NT2/D1 (cell line): ENCODE data around the gene GALNT14.

Source experiments
- DNase-seq: peaks from one replicate; pipeline ENCODE4 v3.0.0-alpha.2; 2011; ENCODE audit warnings: low read depth, low spot score
- H3K27me3 ChIP-seq: 2 replicates; pipeline ENCODE4 v1.6.0; 2011; ENCODE audit warnings: mild to moderate bottlenecking; ENCODE audit not compliant: insufficient read length, insufficient read depth
- H3K36me3 ChIP-seq: 2 replicates; pipeline ENCODE4 v1.6.1; 2011; ENCODE audit warnings: mild to moderate bottlenecking, low read length, mixed read lengths; ENCODE audit not compliant: insufficient read depth, insufficient read length
- H3K4me1 ChIP-seq: 2 replicates; pipeline ENCODE4 v1.5.1; 2011; ENCODE audit not compliant: insufficient read depth, insufficient read length
- H3K4me3 ChIP-seq: 2 replicates; pipeline ENCODE4 v1.5.1; 2011; ENCODE audit warnings: low read depth; ENCODE audit not compliant: insufficient read length
- H3K9ac ChIP-seq: 2 replicates; pipeline ENCODE4 v1.6.0; 2011; ENCODE audit warnings: low read depth; ENCODE audit not compliant: insufficient read length
- H3K9me3 ChIP-seq: 2 replicates; pipeline ENCODE4 v1.5.1; 2011; ENCODE audit warnings: mild to moderate bottlenecking, low read length; ENCODE audit not compliant: insufficient read depth
- SUZ12 ChIP-seq: IDR thresholded peaks from 2 replicates; pipeline ENCODE4 v1.6.1; 2011; ENCODE audit not compliant: insufficient read length, insufficient read depth; ENCODE audit errors: extremely low read depth
- YY1 ChIP-seq: IDR thresholded peaks from 2 replicates; pipeline ENCODE4 v1.6.1; 2011; ENCODE audit not compliant: insufficient read length, insufficient read depth
- ZNF274 ChIP-seq: IDR thresholded peaks from 2 replicates; pipeline ENCODE4 v1.6.1; 2011; ENCODE audit warnings: mild to moderate bottlenecking, low read depth, low read length

GALNT14 gene

GRCh38 chr2:31011587-31011986, 126.7 kb downstream of the GALNT14 start:
- no peaks in the 10 kb centered on the region for H3K36me3 ChIP-seq
- TF ChIP-seq SUZ12 (no peak), ZNF274 (no peak), YY1 (no peak)

GRCh38 chr2:31008561-31009114, 129.6 kb downstream of the GALNT14 start:
- no peak for DNase-seq
- TF ChIP-seq YY1 (no peak), SUZ12 (no peak), ZNF274 (no peak)
- H3K36me3 ChIP-seq = no peaks in the 10 kb centered on the region
- H3K27me3 ChIP-seq = no peaks in the 10 kb centered on the region
- no peak overlapping the region for H3K9ac ChIP-seq
- peaks cover 13% of the 10 kb centered on the region for H3K4me1 ChIP-seq
- H3K9me3 ChIP-seq = no peaks in the 10 kb centered on the region
- no peak overlapping the region for H3K4me3 ChIP-seq

More at GRCh38 chr2:31011587-31011986, 126.7 kb downstream of the GALNT14 start:
- no peaks in the 10 kb centered on the region for H3K9me3 ChIP-seq
- H3K27me3 ChIP-seq = no peaks in the 10 kb centered on the region
- no peak for DNase-seq
- no peak overlapping the region for H3K9ac ChIP-seq
- H3K4me3 ChIP-seq = no peak overlapping the region
- H3K4me1 ChIP-seq = peaks cover 13% of the 10 kb centered on the region

GRCh38 chr2:31004257-31004656, 134.0 kb downstream of the GALNT14 start:
- DNase-seq = no peak
- Histone ChIP-seq H3K4me1 (no peaks in the 10 kb centered on the region), H3K4me3 (no peak overlapping the region), H3K27me3 (no peaks in the 10 kb centered on the region), H3K9me3 (no peaks in the 10 kb centered on the region), H3K9ac (no peak overlapping the region), H3K36me3 (no peaks in the 10 kb centered on the region)
- TF ChIP-seq ZNF274 = no peak
- no peak for TF ChIP-seq SUZ12
- no peak for TF ChIP-seq YY1

- H3K36me3 ChIP-seq = no peaks in the 10 kb centered on the region
- no peak overlapping the region for H3K9ac ChIP-seq
- no peak for DNase-seq
- H3K4me1 ChIP-seq = no peaks in the 10 kb centered on the region
- no peak overlapping the region for H3K4me3 ChIP-seq
- no peaks in the 10 kb centered on the region for H3K27me3 ChIP-seq
- TF ChIP-seq YY1 (no peak), SUZ12 (no peak), ZNF274 (no peak)
- no peaks in the 10 kb centered on the region for H3K9me3 ChIP-seq
These were observed 134.5 kb downstream of the GALNT14 start for GRCh38 chr2:31003749-31004148.

- H3K4me1 ChIP-seq = no peaks in the 10 kb centered on the region
These were observed 135.6 kb downstream of the GALNT14 start for GRCh38 chr2:31002537-31003150.

GRCh38 chr2:31000970-31001369, 137.3 kb downstream of the GALNT14 start:
- no peak for TF ChIP-seq SUZ12
- Histone ChIP-seq H3K27me3 (no peaks in the 10 kb centered on the region), H3K4me1 (no peaks in the 10 kb centered on the region), H3K36me3 (no peaks in the 10 kb centered on the region), H3K9me3 (no peaks in the 10 kb centered on the region), H3K9ac (no peak overlapping the region), H3K4me3 (no peak overlapping the region)
- DNase-seq = no peak

More at GRCh38 chr2:31002537-31003150, 135.6 kb downstream of the GALNT14 start:
- Histone ChIP-seq H3K9ac (no peak overlapping the region), H3K9me3 (no peaks in the 10 kb centered on the region), H3K27me3 (no peaks in the 10 kb centered on the region), H3K36me3 (no peaks in the 10 kb centered on the region), H3K4me3 (no peak overlapping the region)
- TF ChIP-seq SUZ12 (no peak), YY1 (no peak), ZNF274 (no peak)
- no peak for DNase-seq

GRCh38 chr2:30998672-30999071, 139.6 kb downstream of the GALNT14 start:
- Histone ChIP-seq H3K4me1 (no peaks in the 10 kb centered on the region), H3K4me3 (no peak overlapping the region), H3K36me3 (no peaks in the 10 kb centered on the region), H3K9ac (no peak overlapping the region), H3K9me3 (no peaks in the 10 kb centered on the region), H3K27me3 (no peaks in the 10 kb centered on the region)
- TF ChIP-seq ZNF274 = no peak
- no peak for TF ChIP-seq SUZ12
- TF ChIP-seq YY1 = no peak
- DNase-seq = no peak

GRCh38 chr2:30997979-30998378, 140.3 kb downstream of the GALNT14 start:
- no peak overlapping the region for H3K9ac ChIP-seq
- H3K4me3 ChIP-seq = no peak overlapping the region
- no peak for TF ChIP-seq SUZ12
- H3K36me3 ChIP-seq = no peaks in the 10 kb centered on the region
- no peaks in the 10 kb centered on the region for H3K27me3 ChIP-seq
- H3K9me3 ChIP-seq = no peaks in the 10 kb centered on the region
- no peaks in the 10 kb centered on the region for H3K4me1 ChIP-seq
- DNase-seq = no peak
